Vein endothelial cell (primary cell): ENCODE measurements around the gene ATG4D. TPM values are rescaled to one million over a fixed set of nuclear protein-coding genes. Genes with fewer than 3 reads are reported as not detected.

Experiments used
- small RNA-seq: library from RNA; depleted of rRNA; stranded (forward); fragments of <200 nt; gene quantifications from one replicate; pipeline ENCODE3, GENCODE V24; 2012
- total RNA-seq: library from RNA; depleted of rRNA; stranded (reverse); fragments of >200 nt; gene quantifications from 2 replicates; pipeline ENCODE4 v1.2.3, GENCODE V29; 2012

ATG4D gene
- 12.1 and 17.0 TPM in 2 replicates for total RNA-seq

GRCh38 chr19:10543420-10544241 is at the start of gene ATG4D:
TSS of gene ATG4D (plus strand) at chr19:10543904. CDS start at chr19:10544091, 187 bp downstream.

DNA sequence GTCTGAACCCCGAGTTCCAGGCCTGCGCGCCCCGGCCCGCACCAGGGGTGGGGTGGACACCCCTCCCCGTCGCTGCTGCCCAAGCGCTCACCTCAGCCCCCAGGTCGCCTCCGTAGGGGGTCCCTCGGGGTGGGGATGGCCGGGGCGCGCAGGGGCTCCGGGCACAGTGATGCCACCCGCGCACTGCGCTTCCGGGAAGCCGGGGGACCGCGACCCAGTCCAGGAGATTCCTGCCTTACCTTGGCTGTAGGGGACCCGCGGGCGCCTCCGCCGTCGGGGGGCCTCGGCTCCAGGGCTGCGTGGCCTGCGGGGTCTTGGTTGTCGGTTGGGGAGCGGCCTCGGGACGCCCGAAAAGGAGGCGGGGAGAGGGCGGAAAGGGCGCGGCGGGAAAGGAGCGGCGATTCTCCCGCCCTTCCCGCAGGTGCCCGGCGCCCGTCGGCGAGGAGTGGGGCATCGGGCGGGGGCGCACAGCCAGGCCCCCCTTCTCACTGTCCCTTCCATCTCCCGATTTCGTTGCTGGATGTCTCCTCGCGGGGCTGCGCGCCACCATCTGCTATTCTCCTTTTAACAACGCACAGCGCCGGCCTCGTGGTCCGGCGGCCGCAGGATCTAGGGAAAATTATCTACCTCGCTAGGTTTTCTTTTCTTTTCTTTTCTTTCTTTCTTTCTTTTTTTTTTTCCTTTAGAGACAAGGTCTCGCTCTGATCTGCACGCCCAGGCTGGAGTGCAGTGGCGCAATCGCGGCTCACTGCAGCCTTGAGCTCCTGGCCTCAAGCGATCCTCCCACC is 40.5 kb upstream of the ATG4D start, which contains the start of gene KEAP1:
Gene KEAP1 (minus strand): TSS at position 355 of the 788 bp plus-strand sequence. CDS start 3,323 bp downstream, outside the sequence.

DNA sequence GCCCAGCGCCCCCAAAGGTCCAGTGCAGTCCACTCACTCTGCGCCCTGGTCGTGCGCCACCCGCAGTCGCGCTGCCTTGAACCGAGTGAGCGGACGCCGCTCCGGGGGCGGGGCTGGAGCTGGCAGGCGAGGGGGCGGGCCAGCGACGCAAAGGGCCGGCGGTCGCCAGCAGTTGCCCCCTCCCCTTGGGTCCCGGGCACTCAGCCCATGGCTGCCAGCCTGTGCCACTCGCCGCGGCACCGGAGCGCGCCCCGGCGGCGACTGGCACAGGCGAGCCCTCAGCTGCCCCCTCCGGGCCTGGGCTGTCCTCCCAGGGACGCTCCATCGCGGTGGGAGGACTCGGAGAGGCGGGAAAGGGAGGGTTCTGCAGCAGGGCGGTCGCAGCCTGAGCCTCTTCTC is 26.3 kb upstream of the ATG4D start, which contains the start of gene S1PR5:
Gene S1PR5 (minus strand): TSS at position 87 of the 399 bp plus-strand sequence. CDS start 2,436 bp downstream, outside the sequence.

GRCh38 chr19:10565567-10566407 is 22.1 kb downstream of the ATG4D start, which contains the start of gene KRI1:
TSS of gene KRI1 (minus strand) at chr19:10566010. CDS start at chr19:10565999, 11 bp downstream.

DNA sequence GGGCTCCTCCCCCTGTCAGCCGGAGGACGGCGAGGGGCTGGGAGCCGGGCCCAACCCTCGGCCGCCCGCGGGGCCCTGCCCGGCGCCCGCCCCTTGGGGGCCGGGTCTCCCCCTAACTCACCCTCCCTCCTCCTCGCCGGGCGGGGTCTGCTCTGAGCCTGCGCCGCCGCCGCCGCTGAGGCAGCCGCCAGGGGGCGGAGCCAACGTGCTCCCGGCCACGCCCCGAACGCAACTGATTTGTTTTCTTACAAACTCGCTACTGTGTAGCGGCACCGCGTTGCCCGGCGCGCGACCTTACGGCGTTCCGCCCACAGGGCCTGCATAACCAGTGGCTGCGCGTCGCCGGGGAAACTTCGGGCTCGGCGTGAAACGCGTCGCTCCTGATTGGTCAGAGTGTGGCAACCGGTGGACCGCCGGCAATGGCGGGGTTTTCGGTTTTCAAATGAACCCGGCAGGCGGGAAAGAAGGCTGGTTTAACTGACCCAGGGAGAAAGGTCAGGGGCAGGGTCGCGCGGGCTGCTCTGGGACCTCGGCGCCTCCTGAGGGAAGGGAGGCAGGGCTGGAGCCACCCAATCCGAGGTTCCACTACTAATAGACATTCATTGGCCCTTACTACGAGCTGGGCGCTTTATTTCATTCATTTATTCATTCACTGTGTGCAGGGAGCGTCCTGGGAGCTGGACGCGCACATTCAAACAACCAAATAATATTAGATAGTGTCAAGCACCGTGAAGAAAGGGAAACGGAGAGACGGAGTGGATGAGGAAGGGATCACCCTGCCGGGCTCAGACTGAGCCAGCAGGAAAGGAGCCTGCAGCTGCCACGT is 25.3 kb downstream of the ATG4D start, which contains the start of gene CDKN2D:
Gene CDKN2D (minus strand): TSS at position 154 of the 826 bp plus-strand sequence. CDS start 326 bp downstream, outside the sequence.

DNA sequence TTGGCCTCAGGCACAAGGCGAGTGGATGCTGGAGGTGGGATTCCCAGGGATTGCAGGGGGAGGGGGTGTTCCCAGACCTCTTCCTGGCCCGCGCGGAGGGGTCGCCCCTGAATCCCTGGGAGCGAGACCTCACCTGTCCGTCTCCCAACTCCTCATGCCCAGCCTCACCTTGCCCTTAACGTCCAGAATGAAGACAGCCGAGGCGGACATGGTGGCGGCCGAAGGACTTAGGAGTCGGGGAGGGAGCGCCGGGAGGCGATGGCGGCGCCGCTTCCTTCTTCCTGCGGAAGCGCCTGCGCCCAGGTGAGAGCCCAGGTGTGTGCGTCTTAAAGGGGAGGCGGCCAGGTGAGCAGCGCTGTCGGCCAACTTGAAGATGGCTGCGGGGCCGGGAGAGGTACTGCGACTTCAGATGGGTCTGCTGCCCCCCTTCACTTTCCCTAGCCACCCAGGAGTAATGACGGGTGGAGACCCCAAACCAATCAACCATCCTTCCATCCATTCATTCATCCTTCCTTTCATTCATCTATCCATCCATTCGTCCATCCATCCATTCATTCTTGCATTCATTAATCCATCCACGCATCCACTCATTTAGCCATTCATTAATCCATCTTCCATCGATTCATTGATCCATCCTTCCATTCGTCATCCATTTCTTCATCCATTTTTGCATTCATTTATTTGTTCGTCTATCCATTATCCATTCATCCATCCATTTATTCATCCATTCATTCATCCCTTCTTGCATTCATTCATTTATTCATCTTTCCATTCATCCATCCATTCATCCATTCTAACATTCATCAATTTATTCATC is 43.5 kb downstream of the ATG4D start, which contains the start of gene AP1M2:
Gene AP1M2 (minus strand): TSS at position 291 of the 817 bp plus-strand sequence. CDS start 81 bp downstream, at position 210.

Small RNA genes lying within 50 kb of the gene (small RNA-seq; reads per million reads assigned to genes)
- gene MIR1238 (not detected), gene RNU7-140P (not detected)

Other genes with a start within 250 kb of the ATG4D start
- gene ZGLP1, start 234.1 kb upstream of the ATG4D start, total RNA-seq: 0.33 and 0.38 TPM in 2 replicates
- gene FDX2, start 227.9 kb upstream of the ATG4D start, total RNA-seq: 8.5 and 15.8 TPM in 2 replicates
- gene RAVER1, start 210.4 kb upstream of the ATG4D start, total RNA-seq: 13.9 and 17.3 TPM in 2 replicates
- gene ICAM3, start 204.3 kb upstream of the ATG4D start, total RNA-seq: 7.1 and 9.5 TPM in 2 replicates
- 57.2 and 79.7 TPM in 2 replicates for gene TYK2, start 163.3 kb upstream of the ATG4D start, total RNA-seq
- 289 and 291 TPM in 2 replicates for gene CDC37, start 140.4 kb upstream of the ATG4D start, total RNA-seq
- 3.6 and 5.6 TPM in 2 replicates for gene PDE4A, start 123.4 kb upstream of the ATG4D start, total RNA-seq
- 74.0 and 74.1 TPM in 2 replicates for gene KEAP1, start 40.5 kb upstream of the ATG4D start, total RNA-seq
- not detected in 2 replicates for gene S1PR5, start 26.5 kb upstream of the ATG4D start, total RNA-seq
- gene KRI1, start 22.1 kb downstream of the ATG4D start, total RNA-seq: 5.9 and 6.2 TPM in 2 replicates
- gene CDKN2D, start 25.1 kb downstream of the ATG4D start, total RNA-seq: 2.3 and 3.5 TPM in 2 replicates
- not detected in 2 replicates for gene AP1M2, start 43.4 kb downstream of the ATG4D start, total RNA-seq
- gene SLC44A2, start 81.6 kb downstream of the ATG4D start, total RNA-seq: 63.5 and 66.3 TPM in 2 replicates
- gene ILF3, start 110.4 kb downstream of the ATG4D start, total RNA-seq: 182 and 208 TPM in 2 replicates
- gene QTRT1, start 157.5 kb downstream of the ATG4D start, total RNA-seq: 32.8 and 33.6 TPM in 2 replicates
- gene DNM2, start 174.2 kb downstream of the ATG4D start, total RNA-seq: 154 and 156 TPM in 2 replicates